Measurements from ENCODE around the gene HMGCS1. TPM values are rescaled to one million over a fixed set of nuclear protein-coding genes. Genes with fewer than 3 reads are reported as not detected.

HMGCS1 gene
- total RNA-seq, 4 donors from 2014 or later, result 18.9 to 33.2 (median 20.1) TPM

- H3K9me3 ChIP-seq, result no peaks in the 10 kb centered on the region
Measured at GRCh38 chr5:43300112-43300511, 13.1 kb downstream of the HMGCS1 start.

GRCh38 chr5:43298443-43298842 is 14.8 kb downstream of the HMGCS1 start:
- 80 to 87% methylated on average over 5 of the region's 5 CpGs for WGBS, 2 donors
- H3K36me3 ChIP-seq, result peaks cover 0 to 45% (median 7%) of the 10 kb centered on the region in 3 donors

More at GRCh38 chr5:43300112-43300511, 13.1 kb downstream of the HMGCS1 start:
- no peak overlapping the region for H3K4me3 ChIP-seq
- no peak for TF ChIP-seq EP300 (IDR thresholded peaks at IDR 0.05)
- no peak for TF ChIP-seq CTCF (IDR thresholded peaks at IDR 0.05)
- no peak for DNase-seq (ENCODE audit: low spot score in 2 of 2)
- peaks cover 0 to 29% (median 7%) of the 10 kb centered on the region in 3 donors for H3K36me3 ChIP-seq
- H3K27me3 ChIP-seq, result no peaks in the 10 kb centered on the region
- H3K4me1 ChIP-seq, result peaks cover 0 to 33% (median 2%) of the 10 kb centered on the region in 4 donors
- no peak overlapping the region for H3K27ac ChIP-seq
- 90 to 92% methylated on average over 1 of the region's 1 CpG for WGBS, 2 donors

GRCh38 chr5:43296835-43297234 is 16.4 kb downstream of the HMGCS1 start:
- DNase-seq (ENCODE audit: low spot score in 2 of 2), result no peak
- TF ChIP-seq POLR2A (IDR thresholded peaks at IDR 0.05), result no peak
- no peak for TF ChIP-seq EP300 (IDR thresholded peaks at IDR 0.05)
- TF ChIP-seq CTCF (IDR thresholded peaks at IDR 0.05), result no peak
- Histone ChIP-seq H3K4me3 (no peak overlapping the region), H3K36me3 (peaks cover 7 to 60% (median 7%) of the 10 kb centered on the region in 3 donors), H3K4me1 (peaks cover 0 to 10% (median 2%) of the 10 kb centered on the region in 4 donors), H3K27ac (no peak overlapping the region), H3K27me3 (no peaks in the 10 kb centered on the region), H3K9me3 (no peaks in the 10 kb centered on the region)
- WGBS, 2 donors, result 95% methylated on average over 2 of the region's 2 CpGs

More at GRCh38 chr5:43298443-43298842, 14.8 kb downstream of the HMGCS1 start:
- no peak overlapping the region for H3K27ac ChIP-seq
- no peaks in the 10 kb centered on the region for H3K9me3 ChIP-seq
- no peaks in the 10 kb centered on the region for H3K27me3 ChIP-seq
- no peak overlapping the region for H3K4me3 ChIP-seq
- DNase-seq (ENCODE audit: low spot score in 2 of 2), result no peak
- no peak for TF ChIP-seq CTCF (IDR thresholded peaks at IDR 0.05)
- no peak for TF ChIP-seq EP300 (IDR thresholded peaks at IDR 0.05)
- TF ChIP-seq POLR2A (IDR thresholded peaks at IDR 0.05), result no peak
- peaks cover 0 to 24% (median 2%) of the 10 kb centered on the region in 4 donors for H3K4me1 ChIP-seq

- no peak for DNase-seq (ENCODE audit: low spot score in 2 of 2)
- Histone ChIP-seq H3K27ac (no peak overlapping the region), H3K4me1 (peaks cover 0 to 10% (median 0%) of the 10 kb centered on the region in 4 donors), H3K4me3 (no peak overlapping the region), H3K36me3 (peaks cover 7 to 70% (median 7%) of the 10 kb centered on the region in 3 donors), H3K27me3 (no peaks in the 10 kb centered on the region), H3K9me3 (no peaks in the 10 kb centered on the region)
- 55 to 61% methylated on average over 2 of the region's 2 CpGs for WGBS, 2 donors
- TF ChIP-seq CTCF (IDR thresholded peaks at IDR 0.05), result no peak
- no peak for TF ChIP-seq EP300 (IDR thresholded peaks at IDR 0.05)
- TF ChIP-seq POLR2A (IDR thresholded peaks at IDR 0.05), result no peak
Measured at GRCh38 chr5:43295202-43295601, 18.0 kb downstream of the HMGCS1 start.

GRCh38 chr5:43294226-43294625 is 19.0 kb downstream of the HMGCS1 start:
- no peak overlapping the region for H3K27ac ChIP-seq
- H3K4me1 ChIP-seq, result peaks cover 0 to 10% (median 0%) of the 10 kb centered on the region in 4 donors
- no peak for TF ChIP-seq CTCF (IDR thresholded peaks at IDR 0.05)
- no peak for TF ChIP-seq POLR2A (IDR thresholded peaks at IDR 0.05)
- no peak for TF ChIP-seq EP300 (IDR thresholded peaks at IDR 0.05)
- H3K36me3 ChIP-seq, result peaks cover 7 to 70% (median 7%) of the 10 kb centered on the region in 3 donors
- H3K9me3 ChIP-seq, result no peaks in the 10 kb centered on the region
- H3K4me3 ChIP-seq, result no peak overlapping the region
- no peak for DNase-seq (ENCODE audit: low spot score in 2 of 2)
- no peaks in the 10 kb centered on the region for H3K27me3 ChIP-seq

All from tibial nerve (tissue), 4 donors.